Measurements from ENCODE around the gene RAB11FIP3.

DNA sequence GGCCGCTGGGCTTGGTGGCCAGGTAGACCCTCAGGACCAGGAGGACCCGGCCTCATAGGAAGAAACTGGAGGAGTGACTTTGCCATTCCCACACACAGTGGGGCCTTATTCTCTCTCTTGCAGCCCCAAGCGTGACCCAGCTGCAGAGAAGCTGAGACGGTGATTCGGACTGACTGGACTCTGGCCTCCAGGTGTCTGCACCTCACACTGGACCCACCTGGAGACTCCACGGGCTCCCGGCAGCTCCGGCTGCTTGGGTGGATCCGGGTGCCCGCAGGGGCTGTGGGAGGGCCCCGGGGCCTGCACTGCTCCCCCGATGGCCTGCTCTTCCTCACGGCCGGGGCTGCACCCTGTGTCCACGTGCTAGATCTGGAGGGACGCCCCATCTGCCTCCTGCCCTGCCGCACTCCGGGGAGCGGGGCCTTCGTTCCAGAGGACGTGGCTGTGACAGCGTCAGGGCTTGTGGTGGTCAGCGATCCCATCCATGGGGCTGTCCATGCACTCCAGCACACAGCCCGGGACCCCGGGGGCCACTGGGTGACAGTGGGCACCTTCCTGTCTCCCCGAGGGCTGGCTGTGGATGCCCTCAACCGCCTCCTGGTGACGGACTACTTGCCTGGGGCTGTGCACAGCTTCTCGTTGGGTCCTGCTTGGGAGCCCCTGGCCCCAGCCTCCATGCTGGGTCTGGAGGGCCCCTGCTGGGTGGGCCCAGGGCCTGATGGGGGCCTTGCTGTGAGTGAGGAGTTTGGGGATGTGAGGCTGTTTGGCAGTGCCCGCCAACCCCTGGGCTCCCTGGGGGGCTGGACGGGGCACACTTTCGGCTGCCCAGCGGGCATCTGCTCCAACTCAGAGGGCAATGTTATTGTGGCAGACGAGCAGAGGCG, 142.2 kb downstream of the RAB11FIP3 start:
- TF ChIP-seq, protein P1, sequence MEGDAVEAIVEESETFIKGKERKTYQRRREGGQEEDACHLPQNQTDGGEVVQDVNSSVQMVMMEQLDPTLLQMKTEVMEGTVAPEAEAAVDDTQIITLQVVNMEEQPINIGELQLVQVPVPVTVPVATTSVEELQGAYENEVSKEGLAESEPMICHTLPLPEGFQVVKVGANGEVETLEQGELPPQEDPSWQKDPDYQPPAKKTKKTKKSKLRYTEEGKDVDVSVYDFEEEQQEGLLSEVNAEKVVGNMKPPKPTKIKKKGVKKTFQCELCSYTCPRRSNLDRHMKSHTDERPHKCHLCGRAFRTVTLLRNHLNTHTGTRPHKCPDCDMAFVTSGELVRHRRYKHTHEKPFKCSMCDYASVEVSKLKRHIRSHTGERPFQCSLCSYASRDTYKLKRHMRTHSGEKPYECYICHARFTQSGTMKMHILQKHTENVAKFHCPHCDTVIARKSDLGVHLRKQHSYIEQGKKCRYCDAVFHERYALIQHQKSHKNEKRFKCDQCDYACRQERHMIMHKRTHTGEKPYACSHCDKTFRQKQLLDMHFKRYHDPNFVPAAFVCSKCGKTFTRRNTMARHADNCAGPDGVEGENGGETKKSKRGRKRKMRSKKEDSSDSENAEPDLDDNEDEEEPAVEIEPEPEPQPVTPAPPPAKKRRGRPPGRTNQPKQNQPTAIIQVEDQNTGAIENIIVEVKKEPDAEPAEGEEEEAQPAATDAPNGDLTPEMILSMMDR (IDR thresholded peaks at IDR 0.05; ENCODE audit: low read depth, low read length, poor library complexity, severe bottlenecking): no peak
- TF ChIP-seq EZH2phosphoT487 (IDR thresholded peaks at IDR 0.05; ENCODE audit: borderline replicate concordance, low read length): no peak
